SK-N-SH treated with all-trans-retinoic acid at 6 μM for 48 hours (cell line): ENCODE results near the gene LAMB3.

Experiments used
- ATAC-seq: fragments of 200-7000 bp; cut with Tn5 transposase; 3 replicates; pipeline ENCODE4 v1.9.1; 2020; ENCODE audit warnings: mild to moderate bottlenecking, moderate library complexity
- ARNTL ChIP-seq: fragments of 450-650 bp; formaldehyde crosslinking; IDR thresholded peaks from 2 replicates; pipeline ENCODE4 v1.5.0; 2020; ENCODE audit warnings: low read depth, mild to moderate bottlenecking, moderate library complexity, borderline replicate concordance
- BACH2 ChIP-seq: fragments of 250-450 bp; sonication (Bioruptor Pico); IDR thresholded peaks from 2 replicates; pipeline ENCODE4 v1.9.0; 2021; ENCODE audit warnings: mild to moderate bottlenecking, borderline replicate concordance
- CSDC2 ChIP-seq: fragments of 250-450 bp; sonication (Bioruptor Pico); IDR thresholded peaks from 2 replicates; pipeline ENCODE4 v1.5.0; 2020; ENCODE audit warnings: mild to moderate bottlenecking, moderate library complexity
- ESRRG ChIP-seq: fragments of 250-450 bp; sonication (Bioruptor Pico); IDR thresholded peaks from 2 replicates; pipeline ENCODE4 v1.6.1; 2021; ENCODE audit warnings: mild to moderate bottlenecking
- GLIS3 ChIP-seq: fragments of 250-450 bp; sonication (Bioruptor Pico); IDR thresholded peaks from 2 replicates; pipeline ENCODE4 v1.5.0; 2020; ENCODE audit warnings: mild to moderate bottlenecking, moderate library complexity
- ISL1 ChIP-seq: fragments of 250-450 bp; sonication (Bioruptor Pico); IDR thresholded peaks from 2 replicates; pipeline ENCODE4 v2.1.2; 2022; ENCODE audit warnings: mild to moderate bottlenecking, moderate library complexity
- OSR1 ChIP-seq: fragments of 250-450 bp; sonication (Bioruptor Pico); IDR thresholded peaks from 2 replicates; pipeline ENCODE4 v1.8.0; 2022; ENCODE audit warnings: moderate library complexity, mild to moderate bottlenecking, inconsistent platforms
- PPARA ChIP-seq: fragments of 250-450 bp; sonication (Bioruptor Pico); IDR thresholded peaks from 2 replicates; pipeline ENCODE4 v1.5.0; 2020; ENCODE audit warnings: mild to moderate bottlenecking, borderline replicate concordance
- RARB ChIP-seq: fragments of 250-450 bp; sonication (Bioruptor Pico); IDR thresholded peaks from 2 replicates; pipeline ENCODE4 v1.8.0; 2021; ENCODE audit warnings: mild to moderate bottlenecking, moderate library complexity
- SNAI2 ChIP-seq: fragments of 250-450 bp; sonication (Bioruptor Pico); IDR thresholded peaks from 2 replicates; pipeline ENCODE4 v1.5.0; 2020; ENCODE audit warnings: mild to moderate bottlenecking, moderate library complexity
- TOX ChIP-seq: fragments of 250-450 bp; sonication (Bioruptor Pico); IDR thresholded peaks from 2 replicates; pipeline ENCODE4 v1.8.0; 2021; ENCODE audit warnings: mild to moderate bottlenecking, moderate library complexity, borderline replicate concordance
- ZC3H10 ChIP-seq: fragments of 250-450 bp; sonication (Bioruptor Pico); IDR thresholded peaks from 2 replicates; pipeline ENCODE4 v1.5.1; 2021; ENCODE audit warnings: mild to moderate bottlenecking, moderate library complexity
- ZFP3 ChIP-seq: fragments of 250-450 bp; sonication (Bioruptor Pico); IDR thresholded peaks from 2 replicates; pipeline ENCODE4 v1.5.0; 2020; ENCODE audit warnings: mild to moderate bottlenecking, moderate library complexity
- ZFP30 ChIP-seq: fragments of 450-650 bp; formaldehyde crosslinking; IDR thresholded peaks from 2 replicates; pipeline ENCODE4 v1.5.0; 2022; ENCODE audit warnings: mild to moderate bottlenecking, moderate library complexity
- ZNF565 ChIP-seq: fragments of 450-650 bp; formaldehyde crosslinking; conservative IDR thresholded peaks from 2 replicates; pipeline ENCODE4 v1.5.0; 2020; ENCODE audit warnings: low read depth, mild to moderate bottlenecking, moderate library complexity
- ZNF70 ChIP-seq: fragments of 450-650 bp; formaldehyde crosslinking; IDR thresholded peaks from 2 replicates; pipeline ENCODE4 v1.5.0; 2020; ENCODE audit warnings: mild to moderate bottlenecking, moderate library complexity
- ZNF8 ChIP-seq: fragments of 450-650 bp; formaldehyde crosslinking; IDR thresholded peaks from 2 replicates; pipeline ENCODE4 v1.5.0; 2020; ENCODE audit warnings: mild to moderate bottlenecking, moderate library complexity
- TF ChIP-seq, protein P1 (sequence below): fragments of 250-450 bp; sonication (Bioruptor Pico); IDR thresholded peaks from 2 replicates; pipeline ENCODE4 v1.8.0; 2021; ENCODE audit warnings: low read depth, mild to moderate bottlenecking, moderate library complexity, borderline replicate concordance
- TF ChIP-seq, protein P2 (sequence below): fragments of 250-450 bp; sonication (Bioruptor Pico); IDR thresholded peaks from 2 replicates; pipeline ENCODE4 v1.5.1; 2021; ENCODE audit warnings: mild to moderate bottlenecking, moderate library complexity
- TF ChIP-seq, protein P3 (sequence below): fragments of 250-450 bp; sonication (Bioruptor Pico); IDR thresholded peaks from 2 replicates; pipeline ENCODE4 v1.8.0; 2020; ENCODE audit warnings: mild to moderate bottlenecking, moderate library complexity, borderline replicate concordance
- TF ChIP-seq, protein P4 (sequence below): fragments of 250-450 bp; sonication (Bioruptor Pico); IDR thresholded peaks from 2 replicates; pipeline ENCODE4 v1.5.1; 2020; ENCODE audit warnings: low read depth, mild to moderate bottlenecking, moderate library complexity
- TF ChIP-seq, protein P5 (sequence below): fragments of 250-450 bp; sonication (Bioruptor Pico); IDR thresholded peaks from 2 replicates; pipeline ENCODE4 v1.5.0; 2020; ENCODE audit warnings: mild to moderate bottlenecking, moderate library complexity

LAMB3 gene

DNA sequence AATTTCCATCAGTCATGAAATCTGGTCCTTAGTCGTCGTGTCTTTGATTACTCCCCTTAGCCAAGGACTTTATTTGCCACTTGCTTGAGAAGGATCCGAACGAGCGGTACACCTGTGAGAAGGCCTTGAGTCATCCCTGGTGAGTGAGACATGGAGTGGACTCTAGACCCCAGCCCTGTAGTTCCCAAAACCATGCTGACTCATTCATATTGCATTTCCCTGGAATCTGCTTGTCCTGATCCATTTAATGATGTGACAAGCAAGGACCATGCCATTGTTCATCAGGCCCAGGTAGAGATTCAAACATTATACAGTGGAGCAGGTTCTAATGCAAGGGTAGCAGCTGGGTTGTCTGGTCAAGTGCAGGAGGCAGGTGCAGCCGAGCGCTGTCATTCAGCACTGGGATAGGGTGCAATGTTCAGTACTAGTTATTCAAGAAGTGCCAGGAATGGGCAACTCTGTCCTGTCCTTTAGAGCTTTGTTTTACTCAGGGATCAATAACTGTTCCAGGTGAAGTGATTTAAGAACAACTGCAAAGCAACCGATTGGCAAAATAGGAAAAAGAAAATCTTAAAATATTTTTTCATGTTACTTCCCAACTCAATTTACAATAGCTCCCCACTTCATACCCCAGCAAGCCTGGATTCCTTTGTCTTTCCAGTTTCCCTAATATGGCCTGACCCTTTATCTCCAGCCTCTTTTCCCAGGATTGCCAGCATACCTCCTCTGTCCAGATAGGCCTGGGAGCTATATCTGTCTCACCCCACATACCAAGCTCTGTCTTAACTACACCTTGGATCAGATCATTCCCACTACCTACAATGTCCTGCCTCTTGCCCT is 42.2 kb downstream of the LAMB3 start:
- no peak for ATAC-seq
- TF ChIP-seq ZNF70 (CRISPR knock-in tag) (no peak), ESRRG (CRISPR knock-in tag) (no peak), ARNTL (CRISPR knock-in tag) (no peak)

DNA sequence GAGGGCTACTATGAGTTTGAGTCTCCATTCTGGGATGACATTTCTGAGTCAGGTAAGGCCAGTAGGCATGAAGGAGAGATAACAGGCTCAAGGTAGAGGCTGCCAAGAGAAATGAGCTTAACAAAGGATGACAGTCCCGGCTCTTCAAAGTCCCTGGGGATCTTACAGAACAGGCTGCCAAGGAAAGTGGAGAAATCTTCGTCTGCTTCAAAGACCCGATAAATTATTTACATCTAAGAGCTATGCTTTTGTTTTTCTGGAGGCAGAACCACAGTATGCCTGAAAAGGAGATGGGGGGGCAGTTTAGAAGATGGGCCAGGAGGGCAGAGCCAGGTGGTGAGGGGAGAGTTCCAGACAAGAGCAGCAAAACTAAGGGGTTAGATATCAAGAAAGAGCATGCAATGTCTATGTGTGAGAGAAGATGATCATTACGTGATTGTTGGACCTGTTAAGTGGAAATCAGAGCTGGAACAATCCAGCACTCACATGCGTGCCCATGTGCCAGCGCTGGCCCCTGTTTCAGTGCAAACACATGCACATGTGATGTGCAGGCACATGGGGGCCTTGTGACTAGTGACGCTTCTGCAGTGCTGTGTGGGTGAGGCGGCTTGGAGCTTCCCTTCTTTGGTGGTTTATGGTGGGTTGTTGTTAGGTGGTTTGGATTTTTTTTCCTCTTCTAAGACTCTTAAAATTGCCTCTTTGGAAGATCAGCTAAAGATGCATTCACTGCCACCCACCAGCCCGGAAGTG is 43.0 kb downstream of the LAMB3 start:
- no peak for ATAC-seq
- TF ChIP-seq, protein P1, sequence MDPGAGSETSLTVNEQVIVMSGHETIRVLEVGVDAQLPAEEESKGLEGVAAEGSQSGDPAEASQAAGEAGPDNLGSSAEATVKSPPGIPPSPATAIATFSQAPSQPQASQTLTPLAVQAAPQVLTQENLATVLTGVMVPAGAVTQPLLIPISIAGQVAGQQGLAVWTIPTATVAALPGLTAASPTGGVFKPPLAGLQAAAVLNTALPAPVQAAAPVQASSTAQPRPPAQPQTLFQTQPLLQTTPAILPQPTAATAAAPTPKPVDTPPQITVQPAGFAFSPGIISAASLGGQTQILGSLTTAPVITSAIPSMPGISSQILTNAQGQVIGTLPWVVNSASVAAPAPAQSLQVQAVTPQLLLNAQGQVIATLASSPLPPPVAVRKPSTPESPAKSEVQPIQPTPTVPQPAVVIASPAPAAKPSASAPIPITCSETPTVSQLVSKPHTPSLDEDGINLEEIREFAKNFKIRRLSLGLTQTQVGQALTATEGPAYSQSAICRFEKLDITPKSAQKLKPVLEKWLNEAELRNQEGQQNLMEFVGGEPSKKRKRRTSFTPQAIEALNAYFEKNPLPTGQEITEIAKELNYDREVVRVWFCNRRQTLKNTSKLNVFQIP (CRISPR knock-in tag): no peak
- TF ChIP-seq BACH2 (CRISPR knock-in tag): no peak
- no peak for TF ChIP-seq GLIS3 (CRISPR knock-in tag)
- TF ChIP-seq ESRRG (CRISPR knock-in tag): no peak
- TF ChIP-seq, protein P2, sequence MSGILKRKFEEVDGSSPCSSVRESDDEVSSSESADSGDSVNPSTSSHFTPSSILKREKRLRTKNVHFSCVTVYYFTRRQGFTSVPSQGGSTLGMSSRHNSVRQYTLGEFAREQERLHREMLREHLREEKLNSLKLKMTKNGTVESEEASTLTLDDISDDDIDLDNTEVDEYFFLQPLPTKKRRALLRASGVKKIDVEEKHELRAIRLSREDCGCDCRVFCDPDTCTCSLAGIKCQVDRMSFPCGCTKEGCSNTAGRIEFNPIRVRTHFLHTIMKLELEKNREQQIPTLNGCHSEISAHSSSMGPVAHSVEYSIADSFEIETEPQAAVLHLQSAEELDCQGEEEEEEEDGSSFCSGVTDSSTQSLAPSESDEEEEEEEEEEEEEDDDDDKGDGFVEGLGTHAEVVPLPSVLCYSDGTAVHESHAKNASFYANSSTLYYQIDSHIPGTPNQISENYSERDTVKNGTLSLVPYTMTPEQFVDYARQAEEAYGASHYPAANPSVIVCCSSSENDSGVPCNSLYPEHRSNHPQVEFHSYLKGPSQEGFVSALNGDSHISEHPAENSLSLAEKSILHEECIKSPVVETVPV (CRISPR knock-in tag): no peak
- TF ChIP-seq ARNTL (CRISPR knock-in tag): no peak
- TF ChIP-seq RARB (CRISPR knock-in tag): no peak
- TF ChIP-seq ZNF565: no peak
- no peak for TF ChIP-seq ZNF8 (CRISPR knock-in tag)
- no peak for TF ChIP-seq ZFP3 (CRISPR knock-in tag)
- no peak for TF ChIP-seq OSR1 (CRISPR knock-in tag)
- TF ChIP-seq, protein P3, sequence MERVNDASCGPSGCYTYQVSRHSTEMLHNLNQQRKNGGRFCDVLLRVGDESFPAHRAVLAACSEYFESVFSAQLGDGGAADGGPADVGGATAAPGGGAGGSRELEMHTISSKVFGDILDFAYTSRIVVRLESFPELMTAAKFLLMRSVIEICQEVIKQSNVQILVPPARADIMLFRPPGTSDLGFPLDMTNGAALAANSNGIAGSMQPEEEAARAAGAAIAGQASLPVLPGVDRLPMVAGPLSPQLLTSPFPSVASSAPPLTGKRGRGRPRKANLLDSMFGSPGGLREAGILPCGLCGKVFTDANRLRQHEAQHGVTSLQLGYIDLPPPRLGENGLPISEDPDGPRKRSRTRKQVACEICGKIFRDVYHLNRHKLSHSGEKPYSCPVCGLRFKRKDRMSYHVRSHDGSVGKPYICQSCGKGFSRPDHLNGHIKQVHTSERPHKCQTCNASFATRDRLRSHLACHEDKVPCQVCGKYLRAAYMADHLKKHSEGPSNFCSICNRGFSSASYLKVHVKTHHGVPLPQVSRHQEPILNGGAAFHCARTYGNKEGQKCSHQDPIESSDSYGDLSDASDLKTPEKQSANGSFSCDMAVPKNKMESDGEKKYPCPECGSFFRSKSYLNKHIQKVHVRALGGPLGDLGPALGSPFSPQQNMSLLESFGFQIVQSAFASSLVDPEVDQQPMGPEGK (CRISPR knock-in tag): no peak
- no peak for TF ChIP-seq SNAI2 (CRISPR knock-in tag)
- TF ChIP-seq, protein P4, sequence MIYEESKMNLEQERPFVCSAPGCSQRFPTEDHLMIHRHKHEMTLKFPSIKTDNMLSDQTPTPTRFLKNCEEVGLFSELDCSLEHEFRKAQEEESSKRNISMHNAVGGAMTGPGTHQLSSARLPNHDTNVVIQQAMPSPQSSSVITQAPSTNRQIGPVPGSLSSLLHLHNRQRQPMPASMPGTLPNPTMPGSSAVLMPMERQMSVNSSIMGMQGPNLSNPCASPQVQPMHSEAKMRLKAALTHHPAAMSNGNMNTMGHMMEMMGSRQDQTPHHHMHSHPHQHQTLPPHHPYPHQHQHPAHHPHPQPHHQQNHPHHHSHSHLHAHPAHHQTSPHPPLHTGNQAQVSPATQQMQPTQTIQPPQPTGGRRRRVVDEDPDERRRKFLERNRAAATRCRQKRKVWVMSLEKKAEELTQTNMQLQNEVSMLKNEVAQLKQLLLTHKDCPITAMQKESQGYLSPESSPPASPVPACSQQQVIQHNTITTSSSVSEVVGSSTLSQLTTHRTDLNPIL (CRISPR knock-in tag): no peak
- no peak for TF ChIP-seq ZFP30 (CRISPR knock-in tag)
- TF ChIP-seq TOX (CRISPR knock-in tag): no peak
- TF ChIP-seq ZNF70 (CRISPR knock-in tag): no peak
- TF ChIP-seq ISL1 (CRISPR knock-in tag): no peak
- no peak for TF ChIP-seq CSDC2 (CRISPR knock-in tag)
- TF ChIP-seq PPARA (CRISPR knock-in tag): no peak

DNA sequence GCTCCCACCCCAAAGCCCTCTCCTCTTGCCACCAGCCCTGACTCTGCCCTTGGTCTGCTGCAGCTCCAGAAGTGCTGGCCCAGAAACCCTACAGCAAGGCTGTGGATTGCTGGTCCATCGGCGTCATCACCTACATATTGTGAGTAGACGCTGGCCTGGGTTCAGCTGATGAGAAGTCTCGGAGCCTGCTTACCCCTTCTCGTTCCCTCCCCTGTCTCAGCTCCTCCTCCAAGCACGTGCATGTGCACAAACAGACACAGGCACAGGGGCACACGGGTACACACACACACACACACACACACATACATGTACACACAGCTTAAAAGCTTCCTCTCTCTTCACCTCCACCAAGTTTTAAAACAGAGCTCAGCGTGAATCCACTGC is 44.4 kb downstream of the LAMB3 start:
- no peak; the same call in 1 of the 3 replicates for ATAC-seq
- TF ChIP-seq ZNF8 (CRISPR knock-in tag) (no peak), ESRRG (CRISPR knock-in tag) (no peak), ARNTL (CRISPR knock-in tag) (no peak), CSDC2 (CRISPR knock-in tag) (no peak), ZFP3 (CRISPR knock-in tag) (no peak), ZNF70 (CRISPR knock-in tag) (no peak), SNAI2 (CRISPR knock-in tag) (no peak), PPARA (CRISPR knock-in tag) (no peak), ISL1 (CRISPR knock-in tag) (no peak), BACH2 (CRISPR knock-in tag) (no peak), TOX (CRISPR knock-in tag) (no peak), ZFP30 (CRISPR knock-in tag) (no peak), RARB (CRISPR knock-in tag) (no peak), ZC3H10 (CRISPR knock-in tag) (no peak)
- TF ChIP-seq, protein P5, sequence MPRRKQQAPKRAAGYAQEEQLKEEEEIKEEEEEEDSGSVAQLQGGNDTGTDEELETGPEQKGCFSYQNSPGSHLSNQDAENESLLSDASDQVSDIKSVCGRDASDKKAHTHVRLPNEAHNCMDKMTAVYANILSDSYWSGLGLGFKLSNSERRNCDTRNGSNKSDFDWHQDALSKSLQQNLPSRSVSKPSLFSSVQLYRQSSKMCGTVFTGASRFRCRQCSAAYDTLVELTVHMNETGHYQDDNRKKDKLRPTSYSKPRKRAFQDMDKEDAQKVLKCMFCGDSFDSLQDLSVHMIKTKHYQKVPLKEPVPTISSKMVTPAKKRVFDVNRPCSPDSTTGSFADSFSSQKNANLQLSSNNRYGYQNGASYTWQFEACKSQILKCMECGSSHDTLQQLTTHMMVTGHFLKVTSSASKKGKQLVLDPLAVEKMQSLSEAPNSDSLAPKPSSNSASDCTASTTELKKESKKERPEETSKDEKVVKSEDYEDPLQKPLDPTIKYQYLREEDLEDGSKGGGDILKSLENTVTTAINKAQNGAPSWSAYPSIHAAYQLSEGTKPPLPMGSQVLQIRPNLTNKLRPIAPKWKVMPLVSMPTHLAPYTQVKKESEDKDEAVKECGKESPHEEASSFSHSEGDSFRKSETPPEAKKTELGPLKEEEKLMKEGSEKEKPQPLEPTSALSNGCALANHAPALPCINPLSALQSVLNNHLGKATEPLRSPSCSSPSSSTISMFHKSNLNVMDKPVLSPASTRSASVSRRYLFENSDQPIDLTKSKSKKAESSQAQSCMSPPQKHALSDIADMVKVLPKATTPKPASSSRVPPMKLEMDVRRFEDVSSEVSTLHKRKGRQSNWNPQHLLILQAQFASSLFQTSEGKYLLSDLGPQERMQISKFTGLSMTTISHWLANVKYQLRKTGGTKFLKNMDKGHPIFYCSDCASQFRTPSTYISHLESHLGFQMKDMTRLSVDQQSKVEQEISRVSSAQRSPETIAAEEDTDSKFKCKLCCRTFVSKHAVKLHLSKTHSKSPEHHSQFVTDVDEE (CRISPR knock-in tag): no peak
- TF ChIP-seq, protein P4 (CRISPR knock-in tag): no peak
- TF ChIP-seq, protein P1 (CRISPR knock-in tag): no peak
